Lung (tissue), 12 donors: ENCODE data around the gene MS4A1. TPM values are rescaled to one million over a fixed set of nuclear protein-coding genes. Genes with fewer than 3 reads are reported as not detected.
"Not testable (repeated sequence)": the region's sequence is repeated elsewhere in the genome, so short reads cannot be mapped to it uniquely, and the experiment has no call there.

Experiments
- ATAC-seq: fragments of 200-7000 bp; cut with Tn5 transposase; one replicate; pipeline ENCODE4 v1.9.1; 2020; ENCODE audit warnings: moderate number of reproducible peaks; ENCODE audit not compliant: insufficient read depth, low FRiP score
- DNase-seq, 3 donors: peaks; one replicate each; pipeline ENCODE4 v3.0.0-alpha.2; 2013 to 2017
- H3K27ac ChIP-seq, 2 donors: one replicate each; pipeline ENCODE4 v1.5.1; 2013; ENCODE audit warnings: mild to moderate bottlenecking in 2 of 2, moderate library complexity in 2 of 2, control low read depth in 1 of 2, inconsistent platforms in 1 of 2, low read depth in 1 of 2, low read length in 1 of 2
- H3K27me3 ChIP-seq, 3 donors: one replicate each; pipeline ENCODE4 v1.5.1; 2013; ENCODE audit warnings: low read length in 2 of 3; ENCODE audit not compliant: control insufficient read depth in 3 of 3, insufficient read depth in 3 of 3
- H3K36me3 ChIP-seq, 4 donors: one replicate each; pipeline ENCODE4 v1.5.1; 2013; ENCODE audit warnings: low read length in 4 of 4, mild to moderate bottlenecking in 1 of 4, moderate library complexity in 1 of 4; ENCODE audit not compliant: control insufficient read depth in 4 of 4, insufficient read depth in 4 of 4
- H3K4me1 ChIP-seq, 5 donors: one replicate each; pipeline ENCODE4 v1.5.1; 2013; ENCODE audit warnings: low read length in 5 of 5, mild to moderate bottlenecking in 2 of 5, moderate library complexity in 1 of 5; ENCODE audit not compliant: control insufficient read depth in 5 of 5, insufficient read depth in 5 of 5
- H3K4me3 ChIP-seq: one replicate; pipeline ENCODE4 v1.5.1; 2013; ENCODE audit warnings: mild to moderate bottlenecking, control low read depth, moderate library complexity
- H3K9ac ChIP-seq, 2 donors: one replicate each; pipeline ENCODE4 v1.5.1; 2013; ENCODE audit warnings: low read length in 2 of 2, control low read depth in 1 of 2; ENCODE audit not compliant: insufficient read depth in 1 of 2
- H3K9me3 ChIP-seq, 4 donors: one replicate each; pipeline ENCODE4 v1.5.1; 2013; ENCODE audit warnings: low read length in 3 of 4, mild to moderate bottlenecking in 1 of 4, moderate library complexity in 1 of 4; ENCODE audit not compliant: control insufficient read depth in 4 of 4, insufficient read depth in 3 of 4
- WGBS, 2 donors: extraction: QIAGEN DNeasy Blood & Tissue Kit; methylation state at CpG; one replicate each; pipeline ENCODE4 v1.1.7; 2013; 5-methylcytosine and 5-hydroxymethylcytosine counted together
- polyA plus RNA-seq, 2 donors: library from polyadenylated mRNA; stranded (reverse); fragments of 200-250 nt; gene quantifications; one replicate each; pipeline ENCODE4 v1.2.1, GENCODE V29; 2013
- total RNA-seq, 2 donors: library from RNA; depleted of rRNA in 1 of 2; stranded (reverse); fragments of >200 nt in 1 of 2; gene quantifications; one replicate each; pipeline ENCODE4 v1.2.1, GENCODE V29; 2014 to 2021
- TF ChIP-seq, protein P1 (sequence below): IDR thresholded peaks from 2 replicates; pipeline ENCODE4 v1.5.1; 2012; ENCODE audit warnings: mild to moderate bottlenecking; ENCODE audit errors: control extremely low read depth, extremely low read depth
- donor health status: control.
- donor health status: control.
- donor health status: Bipolar disorder and iron deficiency.
- donor health status: healthy.
- donor health status: DM: yes; HTN: yes; CAD: no.

MS4A1 gene
- total and polyA plus RNA-seq, 4 donors: 0.37 to 16.6 (median 3.0) TPM

DNA sequence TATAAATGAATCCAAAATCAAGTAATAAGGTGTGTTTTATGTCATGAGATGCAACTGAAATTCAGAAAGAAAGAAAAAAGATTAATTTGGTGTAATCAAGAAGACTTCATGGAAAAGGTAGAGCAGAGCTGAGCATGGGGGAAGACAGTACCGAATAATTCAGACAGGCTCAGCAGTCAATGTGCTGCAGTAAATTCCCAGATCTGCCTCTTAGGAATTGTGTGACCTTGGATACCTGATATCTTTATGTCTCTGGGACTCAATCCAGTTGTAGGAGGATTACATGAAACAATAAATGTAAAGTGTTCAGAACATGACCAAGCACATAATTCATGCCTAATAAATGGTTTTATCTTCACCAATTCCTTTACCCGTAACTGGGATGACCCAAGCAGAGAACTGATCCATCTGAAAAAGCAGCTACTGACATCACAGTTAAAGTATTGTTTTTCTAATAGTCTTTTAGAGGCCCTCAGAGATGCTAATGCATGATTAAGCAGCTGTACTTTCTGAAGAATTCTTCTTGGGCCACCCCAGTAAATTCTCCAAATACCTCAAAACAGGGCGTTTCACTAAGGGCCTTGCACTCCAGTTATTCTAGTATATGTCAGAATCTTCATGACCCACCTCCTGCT lies 44.7 kb downstream of the MS4A1 start:
- Histone ChIP-seq H3K27me3 (no peaks in the 10 kb centered on the region), H3K36me3 (no peaks in the 10 kb centered on the region), H3K4me1 (no peaks in the 10 kb centered on the region), H3K4me3 (no peak overlapping the region), H3K27ac (no peak overlapping the region), H3K9ac (no peak overlapping the region), H3K9me3 (no peaks in the 10 kb centered on the region)
- TF ChIP-seq, protein P1, sequence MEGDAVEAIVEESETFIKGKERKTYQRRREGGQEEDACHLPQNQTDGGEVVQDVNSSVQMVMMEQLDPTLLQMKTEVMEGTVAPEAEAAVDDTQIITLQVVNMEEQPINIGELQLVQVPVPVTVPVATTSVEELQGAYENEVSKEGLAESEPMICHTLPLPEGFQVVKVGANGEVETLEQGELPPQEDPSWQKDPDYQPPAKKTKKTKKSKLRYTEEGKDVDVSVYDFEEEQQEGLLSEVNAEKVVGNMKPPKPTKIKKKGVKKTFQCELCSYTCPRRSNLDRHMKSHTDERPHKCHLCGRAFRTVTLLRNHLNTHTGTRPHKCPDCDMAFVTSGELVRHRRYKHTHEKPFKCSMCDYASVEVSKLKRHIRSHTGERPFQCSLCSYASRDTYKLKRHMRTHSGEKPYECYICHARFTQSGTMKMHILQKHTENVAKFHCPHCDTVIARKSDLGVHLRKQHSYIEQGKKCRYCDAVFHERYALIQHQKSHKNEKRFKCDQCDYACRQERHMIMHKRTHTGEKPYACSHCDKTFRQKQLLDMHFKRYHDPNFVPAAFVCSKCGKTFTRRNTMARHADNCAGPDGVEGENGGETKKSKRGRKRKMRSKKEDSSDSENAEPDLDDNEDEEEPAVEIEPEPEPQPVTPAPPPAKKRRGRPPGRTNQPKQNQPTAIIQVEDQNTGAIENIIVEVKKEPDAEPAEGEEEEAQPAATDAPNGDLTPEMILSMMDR: no peak
- 77 to 90% methylated on average over 3 of the region's 3 CpGs for WGBS, 2 donors
- ATAC-seq (no peak), DNase-seq (no peak)

DNA sequence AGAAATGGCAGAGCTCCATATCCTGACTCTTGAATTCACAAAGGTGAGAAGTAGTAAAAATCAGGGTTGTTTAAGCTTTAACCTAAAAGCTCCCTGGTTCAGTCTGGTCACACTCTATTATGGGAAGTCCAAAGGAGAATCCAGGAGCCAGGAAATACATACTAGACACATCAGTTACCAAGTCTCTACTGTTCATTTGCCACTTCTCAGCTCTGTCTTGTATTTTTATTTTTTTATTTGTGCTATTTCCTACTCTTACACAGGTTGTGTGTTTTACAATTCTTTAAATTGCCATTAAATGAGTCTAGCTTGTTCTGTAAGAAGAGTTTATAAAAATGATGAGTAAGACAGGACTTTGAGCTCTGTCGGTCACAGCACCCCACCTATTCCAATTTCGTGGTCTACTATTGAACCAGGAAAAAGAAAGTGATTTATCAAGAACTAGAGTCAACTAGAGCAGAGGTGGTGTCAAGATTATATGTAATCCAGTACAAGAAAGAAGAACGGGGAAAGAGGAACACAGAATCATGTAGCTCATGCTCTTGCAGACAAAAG lies 46.7 kb downstream of the MS4A1 start:
- no peak for DNase-seq
- H3K27me3 ChIP-seq: no peaks in the 10 kb centered on the region
- no peak overlapping the region for H3K4me3 ChIP-seq
- no peaks in the 10 kb centered on the region for H3K9me3 ChIP-seq
- ATAC-seq: no peak
- WGBS, 2 donors: 68 to 76% methylated on average over 3 of the region's 3 CpGs
- H3K4me1 ChIP-seq: no peaks in the 10 kb centered on the region
- TF ChIP-seq, protein P1: no peak
- H3K9ac ChIP-seq: no peak overlapping the region
- no peak overlapping the region for H3K27ac ChIP-seq
- no peaks in the 10 kb centered on the region for H3K36me3 ChIP-seq

DNA sequence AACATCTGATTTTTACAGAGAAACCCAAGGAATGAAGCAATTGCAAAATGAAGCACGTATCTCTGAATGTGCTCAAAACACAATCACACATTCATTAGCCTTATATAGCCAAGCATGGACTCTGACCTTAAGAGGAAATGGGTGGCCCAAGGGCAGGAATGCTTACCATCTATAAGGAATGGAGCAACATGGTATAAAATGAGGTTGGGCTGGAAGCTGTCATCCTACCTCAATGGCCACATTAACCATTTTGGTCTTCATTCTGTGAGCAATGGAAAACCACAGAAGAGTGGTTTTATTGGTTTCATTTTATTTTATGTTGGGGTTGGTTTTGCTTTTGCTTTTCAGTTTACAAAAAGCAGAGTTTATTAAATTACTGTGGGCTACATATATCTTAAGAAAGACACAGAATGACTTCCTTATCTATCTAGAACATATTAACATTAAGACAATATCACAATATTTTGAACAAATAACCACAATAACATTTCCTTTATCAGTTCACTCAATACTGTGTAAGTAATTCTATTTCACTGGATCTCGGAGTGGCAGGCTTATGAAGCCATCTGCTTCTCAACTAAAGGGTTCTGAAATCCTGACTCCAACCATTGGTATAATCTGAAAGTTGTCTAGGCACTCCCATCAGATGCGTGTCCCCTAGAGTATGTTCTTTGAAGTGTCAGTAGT lies 48.7 kb downstream of the MS4A1 start:
- Histone ChIP-seq H3K9ac (no peak overlapping the region), H3K4me3 (no peak overlapping the region), H3K9me3 (no peaks in the 10 kb centered on the region), H3K27me3 (no peaks in the 10 kb centered on the region), H3K27ac (no peak overlapping the region), H3K36me3 (no peaks in the 10 kb centered on the region), H3K4me1 (no peaks in the 10 kb centered on the region)
- WGBS, 2 donors: 67 to 82% methylated on average over 3 of the region's 3 CpGs
- DNase-seq: no peak
- no peak for ATAC-seq
- TF ChIP-seq, protein P1: no peak

DNA sequence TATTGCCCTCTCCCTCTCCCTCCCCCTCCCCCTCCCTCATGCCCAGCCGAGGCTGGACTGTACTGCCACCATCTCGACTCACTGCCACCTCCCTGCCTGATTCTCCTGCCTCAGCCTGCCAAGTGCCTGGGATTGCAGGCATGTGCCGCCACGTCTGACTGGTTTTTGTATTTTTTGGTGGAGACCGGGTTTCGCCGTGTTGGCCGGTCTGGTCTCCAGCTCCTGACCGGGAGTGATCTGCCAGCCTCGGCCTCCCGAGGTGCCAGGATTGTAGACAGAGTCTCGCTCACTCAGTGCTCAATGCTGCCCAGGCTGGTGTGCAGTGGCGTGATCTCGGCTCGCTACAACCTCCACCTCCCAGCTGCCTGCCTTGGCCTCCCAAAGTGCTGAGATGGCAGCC lies 54.0 kb downstream of the MS4A1 start:
- H3K4me3 ChIP-seq, H3K9ac ChIP-seq, ATAC-seq, H3K27ac ChIP-seq, H3K27me3 ChIP-seq, H3K36me3 ChIP-seq, H3K9me3 ChIP-seq, DNase-seq: not testable (repeated sequence)
- H3K4me1 ChIP-seq: peaks cover 0 to 30% (median 0%) of the 10 kb centered on the region in 5 donors
- WGBS, 2 donors: 84 to 85% methylated on average over 15 of the region's 15 CpGs

DNA sequence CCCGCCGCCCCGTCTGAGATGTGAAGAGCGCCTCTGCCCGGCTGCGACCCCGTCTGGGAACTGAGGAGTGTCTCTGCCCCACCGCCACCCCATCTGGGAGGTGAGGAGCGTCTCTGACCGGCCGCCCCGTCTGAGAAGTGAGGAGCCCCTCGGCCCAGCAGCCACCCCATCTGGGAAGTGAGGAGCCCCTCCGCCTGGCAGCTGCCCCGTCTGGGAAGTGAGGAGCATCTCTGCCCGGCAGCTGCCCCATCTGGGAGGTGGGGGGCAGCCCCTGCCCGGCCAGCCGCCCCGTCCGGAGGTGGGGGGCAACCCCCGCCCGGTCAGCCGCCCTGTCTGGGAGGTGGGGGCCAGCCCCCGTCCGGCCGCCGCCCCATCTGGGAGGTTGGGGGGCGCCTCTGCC lies 54.6 kb downstream of the MS4A1 start:
- ATAC-seq, H3K36me3 ChIP-seq, H3K27ac ChIP-seq, H3K9ac ChIP-seq, H3K27me3 ChIP-seq, H3K4me3 ChIP-seq, DNase-seq, H3K9me3 ChIP-seq: not testable (repeated sequence)
- WGBS, 2 donors: 94 to 96% methylated on average over 24 to 28 of the region's 28 CpGs
- H3K4me1 ChIP-seq: peaks cover 0 to 36% (median 0%) of the 10 kb centered on the region in 5 donors
